ENCODE results near the gene ATP1B3. TPM values are rescaled to one million over a fixed set of nuclear protein-coding genes. Genes with fewer than 3 reads are reported as not detected.
"Not testable (repeated sequence)": the region's sequence is repeated elsewhere in the genome, so short reads cannot be mapped to it uniquely, and the experiment has no call there.

The ATP1B3 gene
- total and polyA plus RNA-seq, 2 experiments from 2014 or later, result 123 to 316 TPM

- H3K4me3 ChIP-seq, result no peak overlapping the region
- H3K27ac ChIP-seq, result no peak overlapping the region
- DNase-seq (ENCODE audit: low spot score), result no peak
- no peak overlapping the region for H2AFZ ChIP-seq
- no peaks in the 10 kb centered on the region for H4K20me1 ChIP-seq (ENCODE audit: insufficient read depth, poor library complexity, severe bottlenecking)
- H3K36me3 ChIP-seq (replicated peaks; ENCODE audit: insufficient read depth, low read depth), result no peaks in the 10 kb centered on the region
- H3K27me3 ChIP-seq, result no peaks in the 10 kb centered on the region
- TF ChIP-seq CTCF (IDR thresholded peaks at IDR 0.05; ENCODE audit: poor library complexity) (no peak), EZH2 (IDR thresholded peaks at IDR 0.05; ENCODE audit: borderline replicate concordance) (no peak), EZH2phosphoT487 (IDR thresholded peaks at IDR 0.05; ENCODE audit: low read depth, severe bottlenecking, unreplicated experiment) (no peak)
- H3K9me3 ChIP-seq (ENCODE audit: low read depth), result no peaks in the 10 kb centered on the region
- no peaks in the 10 kb centered on the region for H3K79me2 ChIP-seq
- H3K4me2 ChIP-seq, result no peak overlapping the region
- H3K4me1 ChIP-seq (ENCODE audit: insufficient read depth), result no peaks in the 10 kb centered on the region
- no peaks in the 10 kb centered on the region for H3K9me2 ChIP-seq (replicated peaks; ENCODE audit: insufficient read depth)
Measured at GRCh38 chr3:141909408-141909807, 33.0 kb downstream of the ATP1B3 start.

GRCh38 chr3:141909986-141910385 is 33.5 kb downstream of the ATP1B3 start:
- H3K4me2 ChIP-seq; H3K9me3 ChIP-seq (ENCODE audit: low read depth); H2AFZ ChIP-seq; H3K27me3 ChIP-seq; H4K20me1 ChIP-seq (ENCODE audit: insufficient read depth, poor library complexity, severe bottlenecking); H3K27ac ChIP-seq; DNase-seq (ENCODE audit: low spot score); H3K4me3 ChIP-seq; H3K79me2 ChIP-seq; H3K9me2 ChIP-seq (replicated peaks; ENCODE audit: insufficient read depth); H3K4me1 ChIP-seq (ENCODE audit: insufficient read depth); H3K36me3 ChIP-seq (replicated peaks; ENCODE audit: insufficient read depth, low read depth): not testable (repeated sequence)
- WGBS (ENCODE audit: low lambda C conversion rate, missing lambda C conversion rate), result 97% methylated on average over 4 of the region's 4 CpGs

- Histone ChIP-seq H3K27ac (no peak overlapping the region), H3K9me3 (ENCODE audit: low read depth) (no peaks in the 10 kb centered on the region), H3K9me2 (replicated peaks; ENCODE audit: insufficient read depth) (no peaks in the 10 kb centered on the region), H3K79me2 (no peaks in the 10 kb centered on the region), H3K4me2 (no peak overlapping the region), H4K20me1 (ENCODE audit: insufficient read depth, poor library complexity, severe bottlenecking) (no peaks in the 10 kb centered on the region), H3K36me3 (replicated peaks; ENCODE audit: insufficient read depth, low read depth) (no peaks in the 10 kb centered on the region), H3K27me3 (no peaks in the 10 kb centered on the region), H2AFZ (no peak overlapping the region), H3K4me1 (ENCODE audit: insufficient read depth) (no peaks in the 10 kb centered on the region), H3K4me3 (no peak overlapping the region)
- TF ChIP-seq EZH2phosphoT487 (IDR thresholded peaks at IDR 0.05; ENCODE audit: low read depth, severe bottlenecking, unreplicated experiment) (no peak), EZH2 (IDR thresholded peaks at IDR 0.05; ENCODE audit: borderline replicate concordance) (no peak), CTCF (IDR thresholded peaks at IDR 0.05; ENCODE audit: poor library complexity) (peak; percentile 55)
- WGBS (ENCODE audit: low lambda C conversion rate, missing lambda C conversion rate), result 68% methylated on average over 1 of the region's 1 CpG
- DNase-seq (ENCODE audit: low spot score), result peak; percentile 55
Measured at GRCh38 chr3:141913150-141913811, 36.8 kb downstream of the ATP1B3 start.

- Histone ChIP-seq H3K27ac (no peak overlapping the region), H3K79me2 (no peaks in the 10 kb centered on the region), H3K4me2 (no peak overlapping the region), H3K27me3 (no peaks in the 10 kb centered on the region), H4K20me1 (ENCODE audit: insufficient read depth, poor library complexity, severe bottlenecking) (no peaks in the 10 kb centered on the region), H3K9me3 (ENCODE audit: low read depth) (no peaks in the 10 kb centered on the region), H3K36me3 (replicated peaks; ENCODE audit: insufficient read depth, low read depth) (no peaks in the 10 kb centered on the region), H3K4me1 (ENCODE audit: insufficient read depth) (no peaks in the 10 kb centered on the region), H3K4me3 (no peak overlapping the region), H3K9me2 (replicated peaks; ENCODE audit: insufficient read depth) (no peaks in the 10 kb centered on the region), H2AFZ (no peak overlapping the region)
- 94% methylated on average over 4 of the region's 4 CpGs for WGBS (ENCODE audit: low lambda C conversion rate, missing lambda C conversion rate)
- TF ChIP-seq CTCF (IDR thresholded peaks at IDR 0.05; ENCODE audit: poor library complexity), result no peak
- no peak for TF ChIP-seq EZH2 (IDR thresholded peaks at IDR 0.05; ENCODE audit: borderline replicate concordance)
- no peak for TF ChIP-seq EZH2phosphoT487 (IDR thresholded peaks at IDR 0.05; ENCODE audit: low read depth, severe bottlenecking, unreplicated experiment)
- no peak for DNase-seq (ENCODE audit: low spot score)
Measured at GRCh38 chr3:141914311-141914710, 37.9 kb downstream of the ATP1B3 start.

Data from hepatocyte (in vitro differentiated cells).